ENCODE results near the gene TST. TPM values are rescaled to one million over a fixed set of nuclear protein-coding genes. Genes with fewer than 3 reads are reported as not detected.

Gene TST
- total RNA-seq, 1 donor from 2014 or later: 7.2 TPM

GRCh38 chr22:37049224-37049623, 30.0 kb upstream of the TST start:
- ChIA-PET CTCF (no interaction called here), POLR2A (no interaction called here)
- Mint-ChIP-seq H3K27me3 (no peaks in the 10 kb centered on the region), H3K4me1 (peaks cover 30% of the 10 kb centered on the region), H3K27ac (no peak overlapping the region), H3K4me3 (no peak overlapping the region), H3K36me3 (ENCODE audit: low read depth) (no peaks in the 10 kb centered on the region), H3K9me3 (no peaks in the 10 kb centered on the region)
- intact Hi-C loops (cut with micrococcal nuclease): no loop called here
- no peak for ATAC-seq (ENCODE audit: low read depth)
- TF ChIP-seq, protein P1, sequence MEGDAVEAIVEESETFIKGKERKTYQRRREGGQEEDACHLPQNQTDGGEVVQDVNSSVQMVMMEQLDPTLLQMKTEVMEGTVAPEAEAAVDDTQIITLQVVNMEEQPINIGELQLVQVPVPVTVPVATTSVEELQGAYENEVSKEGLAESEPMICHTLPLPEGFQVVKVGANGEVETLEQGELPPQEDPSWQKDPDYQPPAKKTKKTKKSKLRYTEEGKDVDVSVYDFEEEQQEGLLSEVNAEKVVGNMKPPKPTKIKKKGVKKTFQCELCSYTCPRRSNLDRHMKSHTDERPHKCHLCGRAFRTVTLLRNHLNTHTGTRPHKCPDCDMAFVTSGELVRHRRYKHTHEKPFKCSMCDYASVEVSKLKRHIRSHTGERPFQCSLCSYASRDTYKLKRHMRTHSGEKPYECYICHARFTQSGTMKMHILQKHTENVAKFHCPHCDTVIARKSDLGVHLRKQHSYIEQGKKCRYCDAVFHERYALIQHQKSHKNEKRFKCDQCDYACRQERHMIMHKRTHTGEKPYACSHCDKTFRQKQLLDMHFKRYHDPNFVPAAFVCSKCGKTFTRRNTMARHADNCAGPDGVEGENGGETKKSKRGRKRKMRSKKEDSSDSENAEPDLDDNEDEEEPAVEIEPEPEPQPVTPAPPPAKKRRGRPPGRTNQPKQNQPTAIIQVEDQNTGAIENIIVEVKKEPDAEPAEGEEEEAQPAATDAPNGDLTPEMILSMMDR (IDR thresholded peaks at IDR 0.05): no peak
- no peak for DNase-seq

GRCh38 chr22:37048133-37048532, 28.9 kb upstream of the TST start:
- no peaks in the 10 kb centered on the region for H3K9me3 Mint-ChIP-seq
- no peaks in the 10 kb centered on the region for H3K27me3 Mint-ChIP-seq
- H3K4me3 Mint-ChIP-seq: no peak overlapping the region
- CTCF ChIA-PET: interaction anchor here (1.0 kb wide), 1 partner anchor 383 kb away, joined by 3 read pairs; no protein-coding TSS in a partner anchor
- no peak for ATAC-seq (ENCODE audit: low read depth)
- no peak for DNase-seq
- peaks cover 22% of the 10 kb centered on the region for H3K4me1 Mint-ChIP-seq
- TF ChIP-seq, protein P1 (IDR thresholded peaks at IDR 0.05): no peak
- POLR2A ChIA-PET: no interaction called here
- H3K36me3 Mint-ChIP-seq (ENCODE audit: low read depth): no peaks in the 10 kb centered on the region
- intact Hi-C loops (cut with micrococcal nuclease): no loop called here
- H3K27ac Mint-ChIP-seq: no peak overlapping the region

- H3K9me3 Mint-ChIP-seq: no peaks in the 10 kb centered on the region
- intact Hi-C loops (cut with micrococcal nuclease): no loop called here
- POLR2A ChIA-PET: no interaction called here
Observed at GRCh38 chr22:37047006-37047405, 27.8 kb upstream of the TST start.

DNA sequence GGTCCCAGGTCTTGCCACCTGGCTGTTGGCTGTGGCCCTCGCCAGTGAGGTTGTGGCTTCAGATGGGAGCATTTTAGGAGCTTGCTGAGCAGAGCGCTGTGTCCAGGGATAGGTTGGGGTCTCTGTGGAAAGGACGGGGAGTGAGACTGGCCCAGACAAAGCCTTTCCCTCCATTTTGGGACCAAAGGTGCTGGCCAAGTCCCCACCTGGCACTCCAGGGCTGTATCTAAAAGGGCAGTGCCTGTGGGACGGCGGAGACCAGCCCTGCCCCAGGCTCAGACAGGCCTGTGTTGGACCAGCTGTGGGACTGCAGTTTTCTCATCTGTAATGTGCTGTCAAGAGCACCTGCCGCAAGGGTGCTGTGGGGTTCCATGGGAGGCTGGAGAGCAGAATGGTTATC, 27.3 kb upstream of the TST start:
- Mint-ChIP-seq H3K36me3 (ENCODE audit: low read depth) (no peaks in the 10 kb centered on the region), H3K9me3 (no peaks in the 10 kb centered on the region), H3K27me3 (peaks cover 2% of the 10 kb centered on the region), H3K27ac (no peak overlapping the region), H3K4me1 (peaks cover 14% of the 10 kb centered on the region), H3K4me3 (no peak overlapping the region)
- DNase-seq (no peak), ATAC-seq (ENCODE audit: low read depth) (no peak)
- ChIA-PET CTCF (interaction anchor here (1.3 kb wide), 1 partner anchor 289 kb away, joined by 4 read pairs; no protein-coding TSS in a partner anchor), POLR2A (no interaction called here)
- intact Hi-C loops (cut with micrococcal nuclease): no loop called here
- TF ChIP-seq, protein P1 (IDR thresholded peaks at IDR 0.05): no peak

More at GRCh38 chr22:37047006-37047405, 27.8 kb upstream of the TST start:
- no peak overlapping the region for H3K27ac Mint-ChIP-seq
- no peak for DNase-seq
- H3K4me3 Mint-ChIP-seq: no peak overlapping the region
- H3K27me3 Mint-ChIP-seq: peaks cover 2% of the 10 kb centered on the region
- CTCF ChIA-PET: interaction anchor here (1.0 to 1.3 kb wide), 2 partner anchors 289 to 384 kb away, joined by 3 to 4 read pairs; no protein-coding TSS in a partner anchor
- peaks cover 14% of the 10 kb centered on the region for H3K4me1 Mint-ChIP-seq
- TF ChIP-seq, protein P1 (IDR thresholded peaks at IDR 0.05): no peak
- H3K36me3 Mint-ChIP-seq (ENCODE audit: low read depth): no peaks in the 10 kb centered on the region
- no peak for ATAC-seq (ENCODE audit: low read depth)

DNA sequence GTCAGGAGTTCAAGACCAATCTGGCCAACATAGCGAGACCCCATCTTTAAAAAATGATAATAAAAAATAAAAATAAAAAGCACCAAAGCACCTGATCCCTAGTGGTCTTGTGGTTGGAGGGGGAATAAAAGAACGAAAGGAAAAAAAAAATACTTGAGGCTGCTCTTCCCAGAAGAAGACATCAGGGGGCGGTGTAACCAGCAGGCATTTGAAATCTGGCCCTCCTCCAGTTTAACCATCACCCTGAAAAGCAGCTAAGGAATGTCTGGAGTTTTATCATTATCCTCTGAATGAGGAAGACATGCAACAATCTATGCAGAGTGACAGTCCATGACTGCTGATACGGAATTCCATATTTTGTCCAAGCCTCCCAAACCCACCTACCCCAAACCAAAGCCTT, 26.7 kb upstream of the TST start:
- POLR2A ChIA-PET: no interaction called here
- H3K27ac Mint-ChIP-seq: no peak overlapping the region
- H3K27me3 Mint-ChIP-seq: peaks cover 3% of the 10 kb centered on the region
- CTCF ChIA-PET: interaction anchor here (1.3 to 3.5 kb wide), 2 partner anchors 265 to 288 kb away, joined by 4 to 30 read pairs; no protein-coding TSS in a partner anchor
- intact Hi-C loops (cut with micrococcal nuclease): loop anchor here (2.0 kb wide), 3 partner anchors 69 to 499 kb away; no protein-coding TSS in a partner anchor
- H3K36me3 Mint-ChIP-seq (ENCODE audit: low read depth): no peaks in the 10 kb centered on the region
- ATAC-seq (ENCODE audit: low read depth) (no peak), DNase-seq (no peak)
- H3K9me3 Mint-ChIP-seq: no peaks in the 10 kb centered on the region
- H3K4me3 Mint-ChIP-seq: no peak overlapping the region
- H3K4me1 Mint-ChIP-seq: peaks cover 12% of the 10 kb centered on the region
- TF ChIP-seq, protein P1 (IDR thresholded peaks at IDR 0.05): no peak
